B cell (primary cell): ENCODE data around the gene XIAP. TPM values are rescaled to one million over a fixed set of nuclear protein-coding genes. Genes with fewer than 3 reads are reported as not detected.
A peak's percentile ranks its signal among the peaks of the same experiment; 100 is the strongest.

Experiments
- ATAC-seq: fragments of 200-7000 bp; cut with Tn5 transposase; one replicate; pipeline ENCODE4 v1.10.0; 2021; ENCODE audit warnings: low read depth, mild to moderate bottlenecking, moderate number of reproducible peaks, moderate library complexity
- CTCF ChIA-PET: fragments of 350-600 bp; sonication (Branson Sonifier 250); formaldehyde crosslinking; loops from one replicate; lab custom pipeline; 2021; ENCODE audit warnings: antibody characterized with exemption, inconsistent platforms; lab: Charles Lee
- POLR2A ChIA-PET: fragments of 350-600 bp; sonication (Branson Sonifier 250); formaldehyde crosslinking; loops from one replicate; lab custom pipeline; 2021; ENCODE audit warnings: antibody characterized with exemption; lab: Charles Lee
- DNase-seq: peaks from one replicate; pipeline ENCODE4 v3.0.0; 2013
- H2AFZ ChIP-seq: 2 replicates; pipeline ENCODE4 v1.6.1; 2012; ENCODE audit warnings: mild to moderate bottlenecking, low read depth, low read length; ENCODE audit not compliant: insufficient read depth, poor library complexity, severe bottlenecking
- H3K27ac ChIP-seq, 2 donors: 1 replicate in 1 of 2; 2 replicates in 1 of 2; pipeline ENCODE4 v1.5.1; 2012 to 2013; ENCODE audit warnings: low read length in 2 of 2, mild to moderate bottlenecking in 2 of 2, moderate library complexity in 1 of 2
- H3K27me3 ChIP-seq, 4 experiments: fragments of 200-600 bp in 1 of 4; sonication (generic) in 1 of 4; replicated peaks in 1 of 4; 1 replicate in 2 of 4; 2 replicates in 2 of 4; pipeline versions ENCODE4 v1.6.1 to v1.7.0; 2013 to 2016; ENCODE audit warnings: low read length in 3 of 4, mild to moderate bottlenecking in 2 of 4, mixed read lengths in 1 of 4, moderate library complexity in 1 of 4; ENCODE audit not compliant: insufficient read depth in 4 of 4, control insufficient read depth in 3 of 4; ENCODE audit errors: control extremely low read depth in 1 of 4
- H3K36me3 ChIP-seq, 2 experiments: replicated peaks in 1 of 2; 1 replicate in 1 of 2; 2 replicates in 1 of 2; pipeline versions ENCODE4 v1.6.1 to v1.7.1; 2013; ENCODE audit warnings: low read length in 1 of 2; ENCODE audit not compliant: insufficient read depth in 2 of 2, control insufficient read depth in 1 of 2; ENCODE audit errors: control extremely low read depth in 1 of 2, extremely low read depth in 1 of 2
- H3K4me1 ChIP-seq, 2 donors: fragments of 200-600 bp in 1 of 2; sonication (generic) in 1 of 2; 1 replicate in 1 of 2; 2 replicates in 1 of 2; pipeline versions ENCODE4 v1.5.1 to v1.6.1; 2013 to 2017; ENCODE audit warnings: low read length in 2 of 2; ENCODE audit not compliant: control insufficient read depth in 2 of 2, insufficient read depth in 2 of 2
- H3K4me2 ChIP-seq: replicated peaks from 2 replicates; pipeline ENCODE3; 2012; ENCODE audit warnings: mild to moderate bottlenecking, low read depth, low read length; ENCODE audit not compliant: poor library complexity, severe bottlenecking
- H3K4me3 ChIP-seq, 5 experiments: fragments of 200-600 bp in 1 of 5; sonication (generic) in 1 of 5; 1 replicate in 3 of 5; 2 replicates in 2 of 5; pipeline versions ENCODE4 v1.5.1 to v1.7.0; 2011 to 2016; ENCODE audit warnings: low read length in 4 of 5, mild to moderate bottlenecking in 4 of 5, low read depth in 2 of 5, control low read depth in 1 of 5, moderate library complexity in 1 of 5; ENCODE audit not compliant: insufficient read depth in 1 of 5; ENCODE audit errors: control extremely low read depth in 1 of 5, extremely low read depth in 1 of 5
- H3K79me2 ChIP-seq: fragments of 200-600 bp; sonication (generic); one replicate; pipeline ENCODE4 v1.6.0; 2016; ENCODE audit warnings: low read length; ENCODE audit not compliant: control insufficient read depth, insufficient read depth
- H3K9ac ChIP-seq: fragments of 200-600 bp; sonication (generic); 2 replicates; pipeline ENCODE4 v1.6.1; 2017; ENCODE audit warnings: mild to moderate bottlenecking, low read length, moderate library complexity
- H3K9me3 ChIP-seq, 3 donors: one replicate each; pipeline versions ENCODE4 v1.6.1 to v1.7.1; 2013; ENCODE audit warnings: low read length in 2 of 3; ENCODE audit not compliant: control insufficient read depth in 2 of 3, insufficient read depth in 1 of 3; ENCODE audit errors: control extremely low read depth in 1 of 3
- H4K20me1 ChIP-seq: 2 replicates; pipeline ENCODE4 v1.6.0; 2012; ENCODE audit warnings: mild to moderate bottlenecking, low read length; ENCODE audit not compliant: insufficient read depth, control insufficient read depth, poor library complexity, severe bottlenecking
- H3K27ac Mint-ChIP-seq: one replicate; pipeline ENCODE4 v1.8.0; 2021; ENCODE audit warnings: mixed read lengths
- H3K27me3 Mint-ChIP-seq: one replicate; pipeline ENCODE4 v1.8.0; 2021; ENCODE audit warnings: mixed read lengths
- H3K4me1 Mint-ChIP-seq: one replicate; pipeline ENCODE4 v1.8.0; 2021; ENCODE audit warnings: mixed read lengths
- H3K4me3 Mint-ChIP-seq: one replicate; pipeline ENCODE4 v1.8.0; 2021; ENCODE audit warnings: mixed read lengths
- H3K9me3 Mint-ChIP-seq: one replicate; pipeline ENCODE4 v1.8.0; 2022; ENCODE audit warnings: mixed read lengths; ENCODE audit not compliant: insufficient read depth
- CTCF ChIP-seq: fragments of 200-600 bp; IDR thresholded peaks from one replicate; pipeline ENCODE4 v1.8.0; 2022; ENCODE audit warnings: antibody characterized with exemption, mild to moderate bottlenecking
- EZH2 ChIP-seq: IDR thresholded peaks from 2 replicates; pipeline ENCODE4 v1.6.1; 2012; ENCODE audit warnings: borderline replicate concordance, low read depth, mild to moderate bottlenecking, moderate library complexity, low read length; ENCODE audit not compliant: insufficient read depth, poor library complexity, severe bottlenecking
- whole genome bisulfite sequencing: methylation state at CpG from one replicate; pipeline ENCODE4 v1.1.5; 2013; ENCODE audit warnings: missing lambda C conversion rate; ENCODE audit not compliant: insufficient coverage; 5-methylcytosine and 5-hydroxymethylcytosine counted together
- intact Hi-C: fragments of 100-400 bp; cut with micrococcal nuclease; formaldehyde crosslinking; loops from one replicate; pipeline ENCODE4 v1.10.0; 2022
- polyA plus RNA-seq: library from polyadenylated mRNA; depleted of rRNA; stranded (reverse); fragments of >200 nt; gene quantifications from 2 replicates; pipeline ENCODE4 v1.2.3, GENCODE V29; 2012
- total RNA-seq, 2 donors: library from RNA; stranded (reverse); fragments of 120-200 nt in 1 of 2; gene quantifications; 1 replicate in 1 of 2; 2 replicates in 1 of 2; pipeline versions ENCODE4 v1.2.3 to v1.2.4, GENCODE V29; 2013 to 2022

Gene XIAP
- total and polyA plus RNA-seq, 2 donors (not counting 1 experiment from before 2014, with no cell fraction given) = 9.2 to 36.2 TPM

GRCh38 chrX:123869488-123869887 lies 9.6 kb downstream of the XIAP start:
- no peak overlapping the region for H3K9ac ChIP-seq
- ChIA-PET CTCF (interaction anchor here (0.8 kb wide), 1 partner anchor 36 kb away, joined by 5 read pairs; no protein-coding TSS in a partner anchor), POLR2A (interaction anchor here (0.9 kb wide), 1 partner anchor 10 kb away, joined by 4 read pairs; no protein-coding TSS in a partner anchor)
- H3K36me3 ChIP-seq = no peaks in the 10 kb centered on the region
- Mint-ChIP-seq H3K27ac (peak overlapping the region; percentile 26), H3K4me1 (peaks cover 32% of the 10 kb centered on the region), H3K27me3 (no peaks in the 10 kb centered on the region), H3K4me3 (no peak overlapping the region), H3K9me3 (no peaks in the 10 kb centered on the region)
- H3K4me2 ChIP-seq = no peak overlapping the region
- ATAC-seq = no peak
- H2AFZ ChIP-seq = no peak overlapping the region
- H3K4me3 ChIP-seq = no peak overlapping the region
- WGBS = no CpG with 5 or more reads among the region's 1 CpG
- H4K20me1 ChIP-seq = no peaks in the 10 kb centered on the region
- TF ChIP-seq CTCF = no peak
- TF ChIP-seq EZH2 = no peak
- peaks cover 4 to 9% of the 10 kb centered on the region in 2 donors for H3K4me1 ChIP-seq
- H3K79me2 ChIP-seq = peaks cover 76% of the 10 kb centered on the region
- no peaks in the 10 kb centered on the region for H3K27me3 ChIP-seq
- H3K9me3 ChIP-seq = no peaks in the 10 kb centered on the region
- DNase-seq = no peak
- intact Hi-C loops = no loop called here
- H3K27ac ChIP-seq = peak overlapping the region in 1 of 2 donors; percentile 30

DNA sequence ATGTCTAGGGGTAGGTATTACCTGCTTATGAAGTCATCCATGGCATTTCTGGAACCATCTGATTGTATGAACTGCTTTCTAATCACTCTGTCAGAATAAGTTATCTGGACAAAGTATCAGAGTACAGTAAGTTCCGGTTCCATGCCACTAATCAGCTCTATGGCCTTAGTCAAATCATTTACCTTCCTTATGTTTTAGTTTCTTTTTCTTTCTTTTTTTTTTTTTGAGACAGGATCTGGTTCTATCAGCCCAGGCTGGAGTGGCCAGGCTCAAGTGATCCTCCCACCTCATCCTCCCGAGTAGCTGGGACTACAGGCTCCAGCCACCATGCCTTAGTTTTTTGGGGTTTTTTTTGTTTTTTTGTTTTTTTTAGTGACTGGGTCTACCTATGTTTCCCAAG lies 11.5 kb downstream of the XIAP start:
- Histone ChIP-seq H2AFZ (no peak overlapping the region), H4K20me1 (no peaks in the 10 kb centered on the region), H3K9ac (no peak overlapping the region), H3K36me3 (no peaks in the 10 kb centered on the region), H3K4me3 (no peak overlapping the region), H3K4me2 (peak overlapping the region; percentile 22), H3K9me3 (no peaks in the 10 kb centered on the region), H3K27ac (peak overlapping the region in 1 of 2 donors; percentile 47), H3K4me1 (peaks cover 4 to 9% of the 10 kb centered on the region in 2 donors), H3K79me2 (peaks cover 76% of the 10 kb centered on the region), H3K27me3 (no peaks in the 10 kb centered on the region)
- POLR2A ChIA-PET = no interaction called here
- H3K27me3 Mint-ChIP-seq = no peaks in the 10 kb centered on the region
- no CpG with 5 or more reads among the region's 2 CpGs for WGBS
- peaks cover 32% of the 10 kb centered on the region for H3K4me1 Mint-ChIP-seq
- no peaks in the 10 kb centered on the region for H3K9me3 Mint-ChIP-seq
- H3K4me3 Mint-ChIP-seq = no peak overlapping the region
- DNase-seq (no peak), ATAC-seq (no peak)
- TF ChIP-seq EZH2 = no peak
- no peak for TF ChIP-seq CTCF
- H3K27ac Mint-ChIP-seq = no peak overlapping the region
- CTCF ChIA-PET = interaction anchor here (0.6 kb wide), 1 partner anchor 94 kb away, joined by 4 read pairs; no protein-coding TSS in a partner anchor
- intact Hi-C loops = no loop called here
